MCF 10A (cell line): ENCODE results near the gene KLK6. TPM values are rescaled to one million over a fixed set of nuclear protein-coding genes. Genes with fewer than 3 reads are reported as not detected.

Experiments used
- BruUV-seq: library from RNA; stranded (reverse); fragments of 400-500 nt; replicated peaks from 2 replicates; lab custom pipeline; 2021; lab: Mats Ljungman, UMichigan
- CTCF ChIA-PET: fragments of 300-600 bp; sonication (Branson Sonifier 250); formaldehyde crosslinking; extraction: SDS; loops from one replicate; lab custom pipeline; 2021; ENCODE audit warnings: antibody characterized with exemption, inconsistent platforms; lab: Yijun Ruan, JAX
- POLR2A ChIA-PET: fragments of 300-600, 350-650 bp; sonication (Branson Sonifier 250); formaldehyde crosslinking; extraction: SDS; loops from one replicate; lab custom pipeline; 2020; ENCODE audit warnings: antibody characterized with exemption, inconsistent platforms; lab: Yijun Ruan, JAX
- DNase-seq: peaks from one replicate; pipeline ENCODE4 v3.0.0-alpha.2; 2018; ENCODE audit not compliant: unreplicated experiment
- H3K27ac Mint-ChIP-seq: one replicate; pipeline ENCODE4 v1.8.0; 2022; ENCODE audit warnings: mild to moderate bottlenecking, low read depth, mixed read lengths; ENCODE audit not compliant: unreplicated experiment
- H3K27me3 Mint-ChIP-seq: one replicate; pipeline ENCODE4 v1.8.0; 2022; ENCODE audit warnings: mixed read lengths; ENCODE audit not compliant: insufficient read depth, unreplicated experiment
- H3K36me3 Mint-ChIP-seq: one replicate; pipeline ENCODE4 v1.8.0; 2022; ENCODE audit warnings: mild to moderate bottlenecking, moderate library complexity, mixed read lengths; ENCODE audit not compliant: insufficient read depth, unreplicated experiment
- H3K4me1 Mint-ChIP-seq: one replicate; pipeline ENCODE4 v1.8.0; 2022; ENCODE audit warnings: mixed read lengths; ENCODE audit not compliant: insufficient read depth, unreplicated experiment
- H3K4me3 Mint-ChIP-seq: one replicate; pipeline ENCODE4 v1.8.0; 2022; ENCODE audit warnings: mild to moderate bottlenecking, moderate library complexity, mixed read lengths; ENCODE audit not compliant: unreplicated experiment
- H3K9me3 Mint-ChIP-seq: one replicate; pipeline ENCODE4 v1.8.0; 2022; ENCODE audit warnings: mixed read lengths; ENCODE audit not compliant: unreplicated experiment
- intact Hi-C: fragments of 100-400 bp; cut with micrococcal nuclease; formaldehyde crosslinking; loops from 2 replicates; pipeline ENCODE4 v1.14.1; 2022
- total RNA-seq: library from RNA; stranded (reverse); gene quantifications from 2 replicates; pipeline ENCODE4 v1.2.3, GENCODE V29; 2022
- TF ChIP-seq, protein P1 (sequence below): fragments of 200-600 bp; IDR thresholded peaks from one replicate; pipeline ENCODE4 v1.8.0; 2022; ENCODE audit warnings: antibody characterized with exemption, mild to moderate bottlenecking; ENCODE audit not compliant: unreplicated experiment

Gene KLK6
- total RNA-seq, 1 experiment from 2014 or later, result not detected

DNA sequence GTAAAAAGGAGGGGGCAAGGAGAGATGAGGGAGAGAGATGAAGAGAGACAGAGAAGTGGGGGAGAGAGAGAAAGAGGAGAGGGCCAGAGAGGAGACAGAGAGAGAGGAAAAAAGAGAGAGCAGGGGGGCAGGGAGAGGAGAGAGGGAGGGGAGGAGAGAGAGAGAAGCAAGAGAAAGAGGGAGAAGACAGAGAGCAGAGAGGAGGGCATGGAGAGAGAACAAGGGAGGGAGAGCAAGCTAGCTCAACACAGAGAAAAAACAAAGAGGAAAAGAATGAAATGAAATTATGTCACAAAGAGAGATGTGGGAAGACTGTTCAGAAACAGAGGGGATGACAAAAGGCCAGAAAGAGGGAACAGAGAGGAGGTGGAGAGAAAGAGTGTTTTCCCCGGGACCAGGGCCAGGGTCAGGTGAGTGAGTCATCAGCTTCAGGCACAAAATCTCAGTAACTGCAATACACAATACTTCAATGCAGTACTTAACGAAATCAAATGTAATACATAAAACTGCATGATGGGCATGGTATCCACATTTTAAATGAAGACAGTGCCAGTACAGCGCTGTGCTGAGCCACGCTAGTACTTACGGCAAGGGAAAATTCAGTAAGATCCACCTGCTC, 9.5 kb upstream of the KLK6 start:
- no peaks in the 10 kb centered on the region for H3K9me3 Mint-ChIP-seq
- no TSS peak for BruUV-seq
- H3K27me3 Mint-ChIP-seq, result peaks cover 18% of the 10 kb centered on the region
- H3K4me1 Mint-ChIP-seq, result peaks cover 6% of the 10 kb centered on the region
- intact Hi-C loops, result no loop called here
- CTCF ChIA-PET, result interaction anchor here (1.2 kb wide), 1 partner anchor 9 kb away, joined by 7 read pairs; no protein-coding TSS in a partner anchor
- POLR2A ChIA-PET, result no interaction called here
- H3K4me3 Mint-ChIP-seq, result no peak overlapping the region
- DNase-seq, result peak; percentile 16
- no peaks in the 10 kb centered on the region for H3K36me3 Mint-ChIP-seq
- TF ChIP-seq, protein P1, sequence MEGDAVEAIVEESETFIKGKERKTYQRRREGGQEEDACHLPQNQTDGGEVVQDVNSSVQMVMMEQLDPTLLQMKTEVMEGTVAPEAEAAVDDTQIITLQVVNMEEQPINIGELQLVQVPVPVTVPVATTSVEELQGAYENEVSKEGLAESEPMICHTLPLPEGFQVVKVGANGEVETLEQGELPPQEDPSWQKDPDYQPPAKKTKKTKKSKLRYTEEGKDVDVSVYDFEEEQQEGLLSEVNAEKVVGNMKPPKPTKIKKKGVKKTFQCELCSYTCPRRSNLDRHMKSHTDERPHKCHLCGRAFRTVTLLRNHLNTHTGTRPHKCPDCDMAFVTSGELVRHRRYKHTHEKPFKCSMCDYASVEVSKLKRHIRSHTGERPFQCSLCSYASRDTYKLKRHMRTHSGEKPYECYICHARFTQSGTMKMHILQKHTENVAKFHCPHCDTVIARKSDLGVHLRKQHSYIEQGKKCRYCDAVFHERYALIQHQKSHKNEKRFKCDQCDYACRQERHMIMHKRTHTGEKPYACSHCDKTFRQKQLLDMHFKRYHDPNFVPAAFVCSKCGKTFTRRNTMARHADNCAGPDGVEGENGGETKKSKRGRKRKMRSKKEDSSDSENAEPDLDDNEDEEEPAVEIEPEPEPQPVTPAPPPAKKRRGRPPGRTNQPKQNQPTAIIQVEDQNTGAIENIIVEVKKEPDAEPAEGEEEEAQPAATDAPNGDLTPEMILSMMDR, result no peak
- H3K27ac Mint-ChIP-seq, result no peak overlapping the region

DNA sequence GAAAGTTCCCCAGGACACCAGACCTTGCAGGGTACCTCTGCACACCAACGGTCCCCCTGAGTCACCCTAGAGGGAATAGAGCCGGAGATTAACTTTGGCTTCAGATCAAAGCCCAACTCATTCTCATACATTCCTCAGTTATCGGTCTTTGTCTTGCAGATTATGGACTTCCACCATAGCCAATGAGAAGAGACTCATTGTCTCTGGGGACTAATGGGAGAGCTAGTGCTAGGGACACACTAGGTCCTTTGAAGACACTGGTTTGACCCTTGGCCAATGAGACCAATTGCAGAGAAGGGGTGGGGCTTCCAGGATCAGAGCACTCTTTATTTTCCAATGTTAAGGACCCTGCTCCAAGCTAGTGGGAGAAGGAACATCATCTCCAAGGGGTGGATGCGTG, 8.2 kb upstream of the KLK6 start:
- intact Hi-C loops, result no loop called here
- Mint-ChIP-seq H3K36me3 (no peaks in the 10 kb centered on the region), H3K4me3 (no peak overlapping the region), H3K9me3 (no peaks in the 10 kb centered on the region), H3K27ac (no peak overlapping the region), H3K27me3 (peaks cover 18% of the 10 kb centered on the region), H3K4me1 (peaks cover 6% of the 10 kb centered on the region)
- BruUV-seq, result no TSS peak
- POLR2A ChIA-PET, result no interaction called here
- CTCF ChIA-PET, result interaction anchor here (0.6 kb wide), 2 partner anchors 183 to 190 kb away, joined by 4 to 5 read pairs; no protein-coding TSS in a partner anchor
- TF ChIP-seq, protein P1, result no peak
- no peak for DNase-seq

DNA sequence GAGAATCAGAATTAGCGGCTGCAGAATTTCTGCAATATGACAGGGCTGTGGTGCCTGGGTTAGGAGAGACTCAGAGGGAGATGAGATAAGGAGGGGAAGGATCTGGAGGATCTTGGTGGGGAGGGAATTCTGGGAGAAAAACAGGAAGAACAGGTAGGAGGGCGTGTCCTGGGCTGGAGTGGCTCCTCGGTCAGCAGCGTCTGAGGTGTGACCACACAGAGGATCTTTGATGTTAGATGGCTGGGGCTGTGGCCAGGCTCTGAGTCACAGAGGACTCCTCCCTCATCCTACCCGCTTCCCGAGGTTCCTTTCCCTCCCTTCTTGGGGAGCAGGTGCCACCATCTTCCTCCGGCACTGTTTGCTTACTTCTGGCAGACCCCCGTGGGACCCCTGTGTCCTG, 6.4 kb upstream of the KLK6 start:
- POLR2A ChIA-PET, result no interaction called here
- intact Hi-C loops, result no loop called here
- Mint-ChIP-seq H3K4me3 (no peak overlapping the region), H3K36me3 (no peaks in the 10 kb centered on the region), H3K9me3 (no peaks in the 10 kb centered on the region), H3K4me1 (peaks cover 6% of the 10 kb centered on the region), H3K27me3 (peaks cover 6% of the 10 kb centered on the region), H3K27ac (no peak overlapping the region)
- peak; percentile 9 for DNase-seq
- CTCF ChIA-PET, result no interaction called here
- TF ChIP-seq, protein P1, result no peak
- BruUV-seq, result no TSS peak

DNA sequence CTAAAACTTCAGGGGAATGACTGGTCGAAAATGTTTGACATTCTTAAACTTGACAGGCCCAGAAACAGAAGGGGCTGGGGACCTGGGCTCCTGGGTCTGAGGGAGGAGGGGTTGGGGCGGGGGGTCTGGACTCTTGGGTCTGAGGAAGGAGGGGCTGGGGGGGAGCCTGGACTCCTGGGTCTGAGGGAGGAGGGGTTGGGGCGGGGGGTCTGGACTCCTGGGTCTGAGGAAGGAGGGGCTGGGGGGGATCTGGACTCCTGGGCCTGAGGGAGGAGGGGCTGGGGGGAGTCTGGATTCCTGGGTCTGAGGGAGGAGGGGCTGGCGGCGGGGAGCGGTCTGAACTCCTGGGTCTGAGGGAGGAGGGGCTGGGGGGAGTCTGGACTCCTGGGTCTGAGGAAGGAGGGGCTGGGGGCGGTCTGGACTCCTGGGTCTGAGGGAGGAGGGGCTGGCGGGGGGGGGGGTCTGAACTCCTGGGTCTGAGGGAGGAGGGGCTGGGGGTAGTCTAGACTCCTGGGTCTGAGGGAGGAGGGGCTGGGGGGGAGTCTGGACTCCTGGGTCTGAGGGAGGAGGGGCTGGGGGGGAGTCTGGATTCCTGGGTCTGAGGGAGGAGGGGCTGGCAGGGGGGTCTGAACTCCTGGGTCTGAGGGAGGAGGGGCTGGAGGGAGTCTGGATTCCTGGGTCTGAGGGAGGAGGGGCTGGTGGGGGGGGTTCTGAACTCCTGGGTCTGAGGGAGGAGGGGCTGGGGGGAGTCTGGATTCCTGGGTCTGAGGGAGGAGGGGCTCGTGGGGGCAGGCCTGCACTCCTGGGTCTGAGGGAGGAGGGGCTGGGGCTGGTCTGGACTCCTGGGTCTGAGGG, 5.5 kb upstream of the KLK6 start:
- BruUV-seq, result no TSS peak
- Mint-ChIP-seq H3K36me3 (no peaks in the 10 kb centered on the region), H3K9me3 (no peaks in the 10 kb centered on the region), H3K4me1 (peaks cover 6% of the 10 kb centered on the region), H3K27me3 (no peaks in the 10 kb centered on the region), H3K27ac (no peak overlapping the region), H3K4me3 (no peak overlapping the region)
- no peak for DNase-seq
- POLR2A ChIA-PET, result no interaction called here
- CTCF ChIA-PET, result no interaction called here
- intact Hi-C loops, result no loop called here
- TF ChIP-seq, protein P1, result no peak
